ENCODE data around the gene SERPINB6. TPM values are rescaled to one million over a fixed set of nuclear protein-coding genes. Genes with fewer than 3 reads are reported as not detected.
A peak's percentile ranks its signal among the peaks of the same experiment; 100 is the strongest.
"Not testable (repeated sequence)": the region's sequence is repeated elsewhere in the genome, so short reads cannot be mapped to it uniquely, and the experiment has no call there.

Gene SERPINB6
- total RNA-seq, 2 experiments from 2014 or later: 51.0 to 52.8 TPM

GRCh38 chr6:3011158-3011557 lies 39.8 kb upstream of the SERPINB6 start:
- ChIA-PET POLR2A (no interaction called here), CTCF (no interaction called here)
- DNase-seq (no peak), ATAC-seq (no peak)
- H3K4me1 Mint-ChIP-seq (ENCODE audit: low read depth): peaks cover 6% of the 10 kb centered on the region
- peaks cover 28% of the 10 kb centered on the region for H3K9me3 Mint-ChIP-seq (ENCODE audit: insufficient read depth)
- no peak overlapping the region for H3K4me3 Mint-ChIP-seq
- no peak overlapping the region for H3K27ac Mint-ChIP-seq
- no peaks in the 10 kb centered on the region for H3K27me3 Mint-ChIP-seq (ENCODE audit: low read depth)
- peaks cover 78% of the 10 kb centered on the region for H3K36me3 Mint-ChIP-seq (ENCODE audit: low read depth)

- Mint-ChIP-seq H3K4me3 (no peak overlapping the region), H3K27me3 (ENCODE audit: low read depth) (no peaks in the 10 kb centered on the region), H3K27ac (no peak overlapping the region), H3K9me3 (ENCODE audit: insufficient read depth) (peaks cover 28% of the 10 kb centered on the region), H3K4me1 (ENCODE audit: low read depth) (peaks cover 6% of the 10 kb centered on the region), H3K36me3 (ENCODE audit: low read depth) (peaks cover 80% of the 10 kb centered on the region)
- no peak for DNase-seq
- ChIA-PET CTCF (interaction anchor here (1.2 kb wide), 1 partner anchor 9 kb away, joined by 3 read pairs; no protein-coding TSS in a partner anchor), POLR2A (no interaction called here)
- ATAC-seq: no peak
Measured at GRCh38 chr6:3009930-3010329, 38.6 kb upstream of the SERPINB6 start.

GRCh38 chr6:3008712-3009265 lies 37.4 kb upstream of the SERPINB6 start:
- CTCF ChIA-PET: interaction anchor here (1.2 kb wide), 1 partner anchor 17 kb away, joined by 4 read pairs; no protein-coding TSS in a partner anchor
- POLR2A ChIA-PET: interaction anchor here (1.2 to 1.4 kb wide), 2 partner anchors 18 to 55 kb away, joined by 3 to 4 read pairs; no protein-coding TSS in a partner anchor
- H3K4me1 Mint-ChIP-seq (ENCODE audit: low read depth); H3K27ac Mint-ChIP-seq; DNase-seq; H3K27me3 Mint-ChIP-seq (ENCODE audit: low read depth); ATAC-seq; H3K4me3 Mint-ChIP-seq: not testable (repeated sequence)
- Mint-ChIP-seq H3K36me3 (ENCODE audit: low read depth) (peaks cover 80% of the 10 kb centered on the region), H3K9me3 (ENCODE audit: insufficient read depth) (peaks cover 28% of the 10 kb centered on the region)

- no peak overlapping the region for H3K27ac Mint-ChIP-seq
- H3K36me3 Mint-ChIP-seq (ENCODE audit: low read depth): peaks cover 75% of the 10 kb centered on the region
- ChIA-PET POLR2A (interaction anchor here (1.2 to 1.4 kb wide), 2 partner anchors 19 to 56 kb away, joined by 3 to 4 read pairs; no protein-coding TSS in a partner anchor), CTCF (interaction anchor here (0.7 to 1.2 kb wide), 3 partner anchors 16 to 46 kb away, joined by 3 to 5 read pairs (median 4); no protein-coding TSS in a partner anchor)
- H3K9me3 Mint-ChIP-seq (ENCODE audit: insufficient read depth): peaks cover 28% of the 10 kb centered on the region
- no peak for DNase-seq
- ATAC-seq: no peak
- no peak overlapping the region for H3K4me3 Mint-ChIP-seq
- H3K27me3 Mint-ChIP-seq (ENCODE audit: low read depth): no peaks in the 10 kb centered on the region
- peaks cover 11% of the 10 kb centered on the region for H3K4me1 Mint-ChIP-seq (ENCODE audit: low read depth)
Measured at GRCh38 chr6:3007571-3007970, 36.2 kb upstream of the SERPINB6 start.

- H3K4me3 Mint-ChIP-seq: no peak overlapping the region
- CTCF ChIA-PET: no interaction called here
Measured at GRCh38 chr6:3006476-3006875, 35.1 kb upstream of the SERPINB6 start.

GRCh38 chr6:3005874-3006273 lies 34.5 kb upstream of the SERPINB6 start:
- Mint-ChIP-seq H3K27ac (no peak overlapping the region), H3K4me1 (ENCODE audit: low read depth) (peaks cover 19% of the 10 kb centered on the region), H3K36me3 (ENCODE audit: low read depth) (peaks cover 61% of the 10 kb centered on the region), H3K27me3 (ENCODE audit: low read depth) (no peaks in the 10 kb centered on the region), H3K9me3 (ENCODE audit: insufficient read depth) (peaks cover 11% of the 10 kb centered on the region), H3K4me3 (no peak overlapping the region)
- ATAC-seq (no peak), DNase-seq (no peak)
- ChIA-PET POLR2A (no interaction called here), CTCF (no interaction called here)

More at GRCh38 chr6:3006476-3006875, 35.1 kb upstream of the SERPINB6 start:
- H3K27ac Mint-ChIP-seq: no peak overlapping the region
- H3K36me3 Mint-ChIP-seq (ENCODE audit: low read depth): peaks cover 67% of the 10 kb centered on the region
- H3K9me3 Mint-ChIP-seq (ENCODE audit: insufficient read depth): peaks cover 17% of the 10 kb centered on the region
- peaks cover 18% of the 10 kb centered on the region for H3K4me1 Mint-ChIP-seq (ENCODE audit: low read depth)
- H3K27me3 Mint-ChIP-seq (ENCODE audit: low read depth): no peaks in the 10 kb centered on the region
- DNase-seq (no peak), ATAC-seq (no peak)
- POLR2A ChIA-PET: no interaction called here

- no peak for DNase-seq
- CTCF ChIA-PET: no interaction called here
- POLR2A ChIA-PET: no interaction called here
- Mint-ChIP-seq H3K36me3 (ENCODE audit: low read depth) (peaks cover 53% of the 10 kb centered on the region), H3K9me3 (ENCODE audit: insufficient read depth) (peaks cover 3% of the 10 kb centered on the region), H3K27ac (no peak overlapping the region), H3K4me3 (no peak overlapping the region), H3K4me1 (ENCODE audit: low read depth) (peaks cover 19% of the 10 kb centered on the region), H3K27me3 (ENCODE audit: low read depth) (no peaks in the 10 kb centered on the region)
- no peak for ATAC-seq
Measured at GRCh38 chr6:3005077-3005476, 33.7 kb upstream of the SERPINB6 start.

- POLR2A ChIA-PET; H3K27ac Mint-ChIP-seq; H3K4me3 Mint-ChIP-seq; H3K27me3 Mint-ChIP-seq (ENCODE audit: low read depth); DNase-seq; ATAC-seq; H3K9me3 Mint-ChIP-seq (ENCODE audit: insufficient read depth); CTCF ChIA-PET: not testable (repeated sequence)
- Mint-ChIP-seq H3K36me3 (ENCODE audit: low read depth) (peaks cover 36% of the 10 kb centered on the region), H3K4me1 (ENCODE audit: low read depth) (peaks cover 28% of the 10 kb centered on the region)
Measured at GRCh38 chr6:3003226-3003625, 31.9 kb upstream of the SERPINB6 start.

- Mint-ChIP-seq H3K27ac (no peak overlapping the region), H3K36me3 (ENCODE audit: low read depth) (peaks cover 25% of the 10 kb centered on the region), H3K4me3 (no peak overlapping the region), H3K9me3 (ENCODE audit: insufficient read depth) (no peaks in the 10 kb centered on the region), H3K4me1 (ENCODE audit: low read depth) (peaks cover 34% of the 10 kb centered on the region), H3K27me3 (ENCODE audit: low read depth) (no peaks in the 10 kb centered on the region)
- no peak for ATAC-seq
- POLR2A ChIA-PET: interaction anchor here (0.9 to 2.8 kb wide), 5 partner anchors 12 to 160 kb away, joined by 3 to 15 read pairs (median 4); partner anchors contain the start of gene SERPINB1
- CTCF ChIA-PET: interaction anchor here (0.7 to 5.1 kb wide), 19 partner anchors 12 to 251 kb away, joined by 3 to 48 read pairs (median 6); partner anchors contain the start of genes MYLK4 and RIPK1
- peak; percentile 34 for DNase-seq
Measured at GRCh38 chr6:3001773-3002293, 30.5 kb upstream of the SERPINB6 start.

- H3K36me3 Mint-ChIP-seq (ENCODE audit: low read depth): peaks cover 19% of the 10 kb centered on the region
- no peak for ATAC-seq
- no peaks in the 10 kb centered on the region for H3K9me3 Mint-ChIP-seq (ENCODE audit: insufficient read depth)
- peak overlapping the region; percentile 86 for H3K4me3 Mint-ChIP-seq
- no peak overlapping the region for H3K27ac Mint-ChIP-seq
- H3K27me3 Mint-ChIP-seq (ENCODE audit: low read depth): no peaks in the 10 kb centered on the region
- CTCF ChIA-PET: interaction anchor here (0.7 to 5.1 kb wide), 20 partner anchors 11 to 251 kb away, joined by 3 to 48 read pairs (median 5); partner anchors contain the start of genes MYLK4 and RIPK1
- POLR2A ChIA-PET: interaction anchor here (0.6 to 2.8 kb wide), 8 partner anchors 11 to 241 kb away, joined by 3 to 15 read pairs (median 4); partner anchors contain the start of gene SERPINB1
- H3K4me1 Mint-ChIP-seq (ENCODE audit: low read depth): peaks cover 35% of the 10 kb centered on the region
- DNase-seq: no peak
Measured at GRCh38 chr6:3001146-3001772, 29.9 kb upstream of the SERPINB6 start.

- ATAC-seq (peak; percentile 89), DNase-seq (peak; percentile 93)
- Mint-ChIP-seq H3K9me3 (ENCODE audit: insufficient read depth) (no peaks in the 10 kb centered on the region), H3K27ac (peak within 1 kb of the TSS; percentile 83), H3K4me1 (ENCODE audit: low read depth) (peaks cover 35% of the 10 kb centered on the region), H3K4me3 (peak within 1 kb of the TSS; percentile 86), H3K36me3 (ENCODE audit: low read depth) (peaks cover 11% of the 10 kb centered on the region), H3K27me3 (ENCODE audit: low read depth) (no peaks in the 10 kb centered on the region)
- ChIA-PET POLR2A (interaction anchor here (0.8 to 2.8 kb wide), 14 partner anchors 10 to 68 kb away, joined by 3 to 22 read pairs (median 4); partner anchors contain the start of gene RIPK1), CTCF (interaction anchor here (0.6 to 5.1 kb wide), 24 partner anchors 10 to 208 kb away, joined by 3 to 48 read pairs (median 5); partner anchors contain the start of gene SERPINB1)
Measured at GRCh38 chr6:2999618-3000557, 28.5 kb upstream of the SERPINB6 start, which contains the start of gene NQO2. NQO2 (plus strand) TSS chr6:2999894; CDS start chr6:3006553, 6,659 bp downstream.

Data from activated CD8-positive, alpha-beta T cell treated with anti-CD3 and anti-CD28 coated beads, Interleukin-2, amount 10 ng/mL, durations not matched to agents 7 days and 5 days (primary cell).